ENCODE measurements around the gene ASIC3.
A peak's percentile ranks its signal among the peaks of the same experiment; 100 is the strongest.

ASIC3 gene

GRCh38 chr7:151056666-151057505 lies 8.6 kb downstream of the ASIC3 start:
- no peak for DNase-seq (ENCODE audit: low read depth, low spot score)

DNA sequence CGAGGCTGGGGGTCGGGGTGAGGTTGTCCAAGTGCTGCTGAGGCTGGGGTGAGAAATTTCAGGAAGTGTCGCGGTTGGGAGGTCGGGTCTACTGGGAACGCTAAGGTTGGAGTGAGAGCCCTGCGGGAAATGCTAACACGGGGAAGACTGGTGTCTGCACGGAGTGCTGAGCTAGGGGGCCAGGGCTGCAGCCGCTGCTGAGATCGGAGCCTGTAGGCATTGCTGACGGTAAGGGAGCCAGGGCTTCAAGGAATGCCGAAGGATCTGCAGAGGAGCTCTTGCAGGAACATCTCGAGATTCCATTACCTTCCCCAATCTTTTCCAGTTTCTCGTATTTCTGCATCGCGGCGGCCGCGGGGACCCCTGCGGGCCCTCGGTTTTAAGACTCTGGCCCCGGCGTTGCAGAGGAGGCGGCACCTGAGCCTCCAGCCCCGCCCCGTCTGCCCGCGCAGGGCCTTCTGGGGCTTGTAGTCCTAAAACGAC lies 9.2 kb downstream of the ASIC3 start, which contains the start of gene CDK5:
Gene CDK5, minus strand, starts transcription at position 392 of the 483 bp plus-strand sequence. Its CDS starts 49 bp downstream, at position 343.
- DNase-seq (ENCODE audit: low read depth, low spot score), result no peak

GRCh38 chr7:151057989-151058780 lies 9.9 kb downstream of the ASIC3 start:
- peak; percentile 99 for DNase-seq (ENCODE audit: low read depth, low spot score)

DNA sequence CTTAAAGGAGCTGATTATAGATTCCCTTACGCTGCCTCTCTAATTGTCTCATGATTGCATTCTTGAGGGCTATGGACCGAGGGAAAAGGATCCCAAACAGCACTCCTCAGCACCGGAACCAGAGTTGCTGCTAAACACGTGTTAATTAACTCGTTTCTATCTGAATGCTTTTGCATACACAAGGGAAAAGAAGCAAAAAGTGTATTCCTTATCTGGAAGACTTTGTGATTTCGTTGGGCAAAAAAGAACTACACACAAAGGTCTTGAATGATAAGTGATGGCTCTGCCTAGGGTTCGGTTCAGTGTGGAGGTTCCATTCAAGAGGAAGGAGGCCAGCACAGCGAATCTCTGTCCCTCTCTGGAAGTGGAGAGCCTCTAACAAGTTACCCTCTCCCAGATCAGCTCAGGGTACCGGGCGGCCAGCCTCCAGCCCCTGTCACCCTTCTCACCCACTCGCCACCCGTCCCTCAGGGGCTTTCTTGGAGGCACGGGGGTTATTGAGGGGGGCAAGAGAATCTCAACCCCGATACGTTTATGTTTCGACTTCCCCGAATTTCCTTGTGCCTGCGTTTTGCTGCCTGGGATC lies 10.5 kb downstream of the ASIC3 start:
- no peak for DNase-seq (ENCODE audit: low read depth, low spot score)

GRCh38 chr7:151059367-151060112 lies 11.2 kb downstream of the ASIC3 start, which contains the start of gene SLC4A2:
Gene SLC4A2, plus strand, starts transcription at chr7:151059589. Its CDS starts 2,399 bp downstream, at chr7:151061988.
- no peak for DNase-seq (ENCODE audit: low read depth, low spot score)

DNA sequence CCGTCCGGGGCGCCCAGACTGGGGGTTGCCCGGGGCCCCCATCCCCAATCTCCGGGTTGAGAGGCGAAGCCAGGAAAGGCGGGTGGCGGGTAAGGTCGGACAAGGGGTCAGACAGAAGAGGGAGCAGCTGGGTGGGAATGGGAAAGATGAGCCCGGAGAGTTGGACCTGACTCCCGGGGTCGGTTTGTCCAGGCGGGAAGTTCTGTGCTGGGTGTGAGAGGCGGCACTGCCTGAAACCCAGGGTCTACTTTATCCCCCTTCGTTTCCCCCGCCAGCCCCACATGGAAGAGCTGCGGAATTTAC lies 11.7 kb downstream of the ASIC3 start:
- DNase-seq (ENCODE audit: low read depth, low spot score), result no peak

DNA sequence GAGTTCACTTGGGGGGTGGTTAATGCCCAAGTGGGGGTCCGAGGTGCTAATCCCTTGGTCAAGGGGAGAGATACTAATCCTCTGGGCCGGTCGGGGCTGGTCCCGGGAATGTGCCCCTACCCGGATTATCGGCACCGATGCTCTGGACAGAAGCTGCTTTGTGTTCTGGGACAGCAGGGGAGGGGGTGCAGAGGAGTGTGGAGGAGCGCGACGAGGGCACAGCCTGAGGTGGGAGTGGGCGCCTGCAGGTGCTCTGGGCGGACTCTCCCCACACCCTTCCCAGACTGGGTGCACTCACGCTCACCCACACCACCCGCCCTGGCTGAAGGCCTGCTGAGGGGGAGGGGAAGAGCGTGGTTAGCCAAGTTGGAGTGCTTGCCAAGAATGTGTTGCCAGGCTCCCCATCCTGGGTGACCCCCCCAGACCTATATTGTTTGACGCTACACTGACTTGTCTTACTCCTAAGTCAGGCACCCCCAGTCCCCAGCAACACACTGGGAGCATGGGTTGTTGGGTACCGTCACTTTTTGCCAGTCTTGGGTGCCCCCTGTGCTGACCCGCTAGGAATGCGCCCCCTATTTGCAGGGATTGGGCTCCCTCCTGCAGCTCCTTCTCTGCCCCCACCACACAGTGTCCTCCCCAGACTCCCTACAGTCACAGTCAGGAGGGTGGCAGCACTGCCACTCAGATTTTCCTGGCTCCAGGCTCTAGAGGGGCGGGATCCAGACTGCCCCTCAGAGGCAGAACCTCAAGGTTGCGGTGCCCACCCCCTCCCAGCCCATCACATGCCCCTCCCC lies 12.3 kb downstream of the ASIC3 start:
- no peak for DNase-seq (ENCODE audit: low read depth, low spot score)

- DNase-seq (ENCODE audit: low read depth, low spot score), result no peak
Observed at GRCh38 chr7:151061213-151062110, 13.1 kb downstream of the ASIC3 start.

DNA sequence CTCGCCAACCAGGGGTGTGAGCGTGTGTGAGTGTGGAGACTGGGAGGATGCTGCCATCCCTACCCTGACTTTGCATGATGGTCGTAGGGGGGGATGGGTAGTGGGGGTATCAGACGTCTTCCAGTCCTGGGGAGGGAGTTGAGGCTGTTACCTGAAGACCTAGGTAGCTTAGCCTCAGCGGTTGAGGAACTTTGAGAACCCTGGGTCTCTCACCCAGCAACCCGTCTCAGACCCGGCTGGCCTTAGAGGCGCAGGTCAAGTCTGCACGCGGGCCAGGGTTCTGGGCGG lies 13.7 kb downstream of the ASIC3 start:
- DNase-seq (ENCODE audit: low read depth, low spot score), result no peak

GRCh38 chr7:151062399-151063211 lies 14.3 kb downstream of the ASIC3 start:
- no peak for DNase-seq (ENCODE audit: low read depth, low spot score)

DNA sequence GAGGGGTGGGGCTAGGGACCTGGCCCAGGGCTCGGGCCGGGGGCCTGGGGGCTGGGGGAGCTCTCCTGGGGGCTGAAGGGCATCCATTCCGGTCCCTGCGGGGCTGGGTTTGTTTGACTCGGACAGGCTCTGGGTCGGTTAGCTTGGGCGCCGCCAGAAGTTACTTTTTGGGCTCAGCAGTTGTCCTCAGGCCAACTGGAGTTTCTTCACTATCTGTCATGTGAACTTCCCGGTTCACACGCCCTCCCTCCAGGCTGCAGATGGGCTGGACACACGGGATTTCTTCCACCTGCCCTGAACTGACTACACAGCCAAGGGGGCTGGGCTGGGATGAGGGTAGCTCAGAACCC lies 14.9 kb downstream of the ASIC3 start:
- DNase-seq (ENCODE audit: low read depth, low spot score), result no peak

GRCh38 chr7:151064454-151064853 lies 16.1 kb downstream of the ASIC3 start:
- no peak for DNase-seq (ENCODE audit: low read depth, low spot score)

- DNase-seq (ENCODE audit: low read depth, low spot score), result no peak
Observed at GRCh38 chr7:151064993-151065392, 16.7 kb downstream of the ASIC3 start.

GRCh38 chr7:151065516-151065915 lies 17.2 kb downstream of the ASIC3 start:
- no peak for DNase-seq (ENCODE audit: low read depth, low spot score)

- DNase-seq (ENCODE audit: low read depth, low spot score), result no peak
Observed at GRCh38 chr7:151066273-151066974, 18.1 kb downstream of the ASIC3 start.

- DNase-seq (ENCODE audit: low read depth, low spot score), result no peak
Observed at GRCh38 chr7:151068069-151068773, 19.9 kb downstream of the ASIC3 start.

DNA sequence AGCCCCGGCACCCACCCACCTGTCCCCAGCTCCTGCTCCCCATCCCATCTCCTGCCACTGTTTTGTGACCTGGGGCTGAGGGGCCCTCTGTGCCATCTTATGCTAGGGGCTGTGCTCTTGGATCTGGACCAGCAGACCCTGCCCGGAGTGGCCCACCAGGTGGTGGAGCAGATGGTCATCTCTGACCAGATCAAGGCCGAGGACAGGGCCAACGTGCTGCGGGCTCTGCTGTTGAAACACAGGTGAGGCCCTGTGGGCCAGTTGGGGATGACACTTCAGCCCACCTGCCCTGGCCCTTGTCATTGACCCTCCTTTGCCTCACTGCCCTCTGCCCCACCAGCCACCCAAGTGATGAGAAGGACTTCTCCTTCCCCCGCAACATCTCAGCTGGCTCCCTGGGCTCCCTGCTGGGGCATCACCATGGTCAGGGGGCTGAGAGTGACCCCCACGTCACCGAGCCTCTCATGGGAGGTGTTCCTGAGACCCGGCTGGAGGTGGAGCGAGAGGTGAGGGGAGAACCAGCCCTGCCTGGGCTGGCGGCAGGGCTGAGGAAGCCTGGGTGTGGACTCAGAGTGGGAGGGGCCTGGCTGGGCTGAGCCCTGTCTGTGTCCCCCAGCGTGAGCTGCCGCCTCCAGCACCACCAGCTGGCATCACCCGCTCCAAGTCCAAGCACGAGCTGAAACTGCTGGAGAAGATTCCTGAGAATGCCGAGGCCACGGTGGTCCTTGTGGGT lies 21.7 kb downstream of the ASIC3 start:
- DNase-seq (ENCODE audit: low read depth, low spot score), result no peak

Data from brain pericyte (primary cell).